Measurements from ENCODE around the gene IFNA7.
"Not testable (repeated sequence)": the region's sequence is repeated elsewhere in the genome, so short reads cannot be mapped to it uniquely, and the experiment has no call there.

The IFNA7 gene

DNA sequence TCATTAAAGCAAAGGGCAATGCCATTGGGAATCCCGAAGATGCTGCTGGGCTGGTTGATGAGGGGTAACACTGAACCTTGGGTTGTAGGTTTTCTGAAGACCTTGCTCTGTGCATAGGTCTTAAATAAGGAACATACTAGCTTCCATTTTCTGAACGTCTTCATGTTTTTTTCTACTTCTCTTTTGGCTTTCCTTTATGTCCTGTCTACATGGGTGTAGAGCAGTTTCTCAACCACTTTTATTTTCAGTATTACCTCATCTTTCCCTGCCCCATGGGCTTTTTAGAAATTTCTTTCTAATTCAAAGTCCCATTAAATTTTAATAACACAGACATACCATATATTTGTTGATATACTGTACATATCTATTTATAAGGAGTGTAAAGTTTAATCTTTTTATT is 37.9 kb upstream of the IFNA7 start, which contains the start of gene IFNA14:
Gene IFNA14, minus strand, starts transcription at position 95 of the 400 bp plus-strand sequence. Its CDS starts 70 bp downstream, at position 25.
- Histone ChIP-seq H3K4me2 (ENCODE audit: insufficient read depth, low read length, poor library complexity, severe bottlenecking) (no peak within 1 kb of the TSS), H3K18ac (ENCODE audit: low read length) (no peak within 1 kb of the TSS), H2AK5ac (ENCODE audit: low read depth, low read length) (no peak within 1 kb of the TSS), H2BK15ac (ENCODE audit: low read length) (no peak within 1 kb of the TSS), H2BK120ac (ENCODE audit: low read depth, low read length) (no peak within 1 kb of the TSS), H3K14ac (ENCODE audit: low read length) (no peak within 1 kb of the TSS), H3K27ac (replicated peaks; ENCODE audit: low read length) (no peak within 1 kb of the TSS), H4K91ac (ENCODE audit: low read depth, low read length, poor library complexity) (no peak within 1 kb of the TSS), H3K79me1 (ENCODE audit: low read depth, low read length) (no peaks in the 10 kb centered on the region), H3K4me1 (ENCODE audit: control insufficient read depth in 2 of 2, insufficient read depth in 1 of 2, low read depth in 1 of 2, low read length in 2 of 2) (no peaks in the 10 kb centered on the region), H2BK12ac (ENCODE audit: low read length) (no peak within 1 kb of the TSS), H3K4ac (ENCODE audit: low read length) (no peak within 1 kb of the TSS), H3K9ac (ENCODE audit: low read depth, low read length, poor library complexity) (no peak within 1 kb of the TSS), H4K8ac (ENCODE audit: low read depth, low read length) (no peak within 1 kb of the TSS), H3K23ac (ENCODE audit: low read depth, low read length, poor library complexity) (no peak within 1 kb of the TSS), H2BK5ac (ENCODE audit: low read length) (no peak within 1 kb of the TSS), H3K36me3 (replicated peaks in 1 of 2; ENCODE audit: control insufficient read depth in 2 of 2, insufficient read depth in 2 of 2, low read length in 2 of 2) (no peaks in the 10 kb centered on the region), H3K27me3 (ENCODE audit: control insufficient read depth in 3 of 3, insufficient read depth in 3 of 3, low read depth in 1 of 3, low read length in 3 of 3) (no peaks in the 10 kb centered on the region), H3K9me3 (replicated peaks in 1 of 2; ENCODE audit: control insufficient read depth in 2 of 2, insufficient read depth in 1 of 2, low read depth in 1 of 2, low read length in 2 of 2) (no peaks in the 10 kb centered on the region), H2AFZ (ENCODE audit: low read length) (no peak within 1 kb of the TSS), H3K4me3 (ENCODE audit: low read length in 2 of 2) (no peak within 1 kb of the TSS)
- WGBS, 2 donors (ENCODE audit: extremely low coverage in 2 of 2, insufficient read length in 2 of 2, insufficient replicate concordance in 1 of 2): no CpG with 5 or more reads among the region's 2 CpGs
- DNase-seq (ENCODE audit: low spot score): no peak

DNA sequence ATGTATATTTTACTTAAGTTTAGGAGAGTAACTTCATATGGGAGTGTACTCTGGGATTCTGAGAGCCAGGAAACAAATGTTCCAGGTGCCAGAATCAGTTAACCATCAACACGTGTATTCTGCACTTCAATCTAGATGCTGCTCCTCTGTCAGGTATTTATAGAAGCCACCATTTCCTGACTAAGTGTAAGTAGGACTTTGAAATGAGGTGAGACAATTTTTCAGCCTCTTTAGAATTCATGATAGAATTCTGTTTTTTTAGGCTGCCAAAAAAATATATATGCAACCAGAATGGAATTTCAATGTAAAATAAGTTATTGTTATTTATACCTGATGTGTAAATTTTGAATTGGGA is 34.3 kb upstream of the IFNA7 start:
- H3K14ac ChIP-seq (ENCODE audit: low read length); H3K9ac ChIP-seq (ENCODE audit: low read depth, low read length, poor library complexity); H3K4me3 ChIP-seq (ENCODE audit: low read length in 2 of 2); H3K9me3 ChIP-seq (replicated peaks in 1 of 2; ENCODE audit: control insufficient read depth in 2 of 2, insufficient read depth in 1 of 2, low read depth in 1 of 2, low read length in 2 of 2); H3K23ac ChIP-seq (ENCODE audit: low read depth, low read length, poor library complexity); H2AK5ac ChIP-seq (ENCODE audit: low read depth, low read length); H3K18ac ChIP-seq (ENCODE audit: low read length); H3K79me1 ChIP-seq (ENCODE audit: low read depth, low read length); H2AFZ ChIP-seq (ENCODE audit: low read length); H3K4me1 ChIP-seq (ENCODE audit: control insufficient read depth in 2 of 2, insufficient read depth in 1 of 2, low read depth in 1 of 2, low read length in 2 of 2); H2BK120ac ChIP-seq (ENCODE audit: low read depth, low read length); H3K4ac ChIP-seq (ENCODE audit: low read length); H3K27ac ChIP-seq (replicated peaks; ENCODE audit: low read length); H2BK15ac ChIP-seq (ENCODE audit: low read length); DNase-seq (ENCODE audit: low spot score); H2BK5ac ChIP-seq (ENCODE audit: low read length); H4K8ac ChIP-seq (ENCODE audit: low read depth, low read length); H3K4me2 ChIP-seq (ENCODE audit: insufficient read depth, low read length, poor library complexity, severe bottlenecking); H3K36me3 ChIP-seq (replicated peaks in 1 of 2; ENCODE audit: control insufficient read depth in 2 of 2, insufficient read depth in 2 of 2, low read length in 2 of 2); H2BK12ac ChIP-seq (ENCODE audit: low read length); H4K91ac ChIP-seq (ENCODE audit: low read depth, low read length, poor library complexity); H3K27me3 ChIP-seq (ENCODE audit: control insufficient read depth in 3 of 3, insufficient read depth in 3 of 3, low read depth in 1 of 3, low read length in 3 of 3): not testable (repeated sequence)
- WGBS, 2 donors (ENCODE audit: extremely low coverage in 2 of 2, insufficient read length in 2 of 2, insufficient replicate concordance in 1 of 2): no CpG with 5 or more reads among the region's 1 CpG

DNA sequence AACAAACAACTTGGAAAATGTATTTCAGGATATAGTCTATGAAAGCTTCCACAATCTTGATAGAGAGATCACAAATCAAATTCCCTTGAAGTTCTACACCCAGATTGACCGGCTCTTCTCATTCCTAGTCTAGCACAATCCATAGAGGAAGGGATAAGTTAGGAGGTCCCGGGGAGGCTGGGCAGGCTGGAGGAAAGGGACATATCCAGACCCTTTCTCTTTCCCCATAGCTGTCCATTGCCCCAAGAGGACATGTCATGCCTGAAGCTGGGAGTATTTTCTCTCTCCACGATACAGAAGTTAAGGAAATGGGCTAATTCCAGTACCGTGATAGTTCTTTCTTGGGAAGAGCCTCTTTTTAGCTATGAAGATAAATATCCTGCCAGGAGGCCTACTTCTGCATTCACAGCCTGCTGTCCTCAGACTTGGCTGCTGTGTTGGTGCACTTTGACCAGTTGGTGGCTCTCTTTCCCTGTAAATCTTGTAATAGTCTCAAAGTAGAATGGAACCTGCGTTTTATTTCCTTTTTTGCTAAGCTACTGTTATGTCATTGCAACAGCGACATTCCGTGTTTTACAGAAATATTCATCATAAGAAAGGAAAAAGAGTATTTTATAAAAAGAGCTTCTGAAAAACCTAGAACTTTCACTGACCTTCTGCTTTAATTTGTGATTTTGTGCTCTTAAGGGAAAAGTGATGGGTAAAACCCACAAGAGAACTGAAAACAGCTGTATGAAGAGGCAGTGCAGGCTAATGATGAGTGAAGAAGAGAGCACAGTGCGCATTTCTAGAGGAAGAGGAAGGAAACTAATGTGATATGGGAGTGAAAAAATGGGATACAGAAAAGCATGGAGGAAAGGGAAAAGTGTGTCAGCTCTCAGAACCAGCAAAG is 33.7 kb upstream of the IFNA7 start:
- H3K4ac ChIP-seq (ENCODE audit: low read length); H3K9ac ChIP-seq (ENCODE audit: low read depth, low read length, poor library complexity); H3K79me1 ChIP-seq (ENCODE audit: low read depth, low read length); H3K27me3 ChIP-seq (ENCODE audit: control insufficient read depth in 3 of 3, insufficient read depth in 3 of 3, low read depth in 1 of 3, low read length in 3 of 3); H3K18ac ChIP-seq (ENCODE audit: low read length); H2BK12ac ChIP-seq (ENCODE audit: low read length); H2BK120ac ChIP-seq (ENCODE audit: low read depth, low read length); H3K4me1 ChIP-seq (ENCODE audit: control insufficient read depth in 2 of 2, insufficient read depth in 1 of 2, low read depth in 1 of 2, low read length in 2 of 2); H3K27ac ChIP-seq (replicated peaks; ENCODE audit: low read length); H2BK5ac ChIP-seq (ENCODE audit: low read length); H3K4me3 ChIP-seq (ENCODE audit: low read length in 2 of 2); H3K23ac ChIP-seq (ENCODE audit: low read depth, low read length, poor library complexity); H2BK15ac ChIP-seq (ENCODE audit: low read length); H4K91ac ChIP-seq (ENCODE audit: low read depth, low read length, poor library complexity); H3K36me3 ChIP-seq (replicated peaks in 1 of 2; ENCODE audit: control insufficient read depth in 2 of 2, insufficient read depth in 2 of 2, low read length in 2 of 2); H2AK5ac ChIP-seq (ENCODE audit: low read depth, low read length); H3K14ac ChIP-seq (ENCODE audit: low read length); H2AFZ ChIP-seq (ENCODE audit: low read length); H3K9me3 ChIP-seq (replicated peaks in 1 of 2; ENCODE audit: control insufficient read depth in 2 of 2, insufficient read depth in 1 of 2, low read depth in 1 of 2, low read length in 2 of 2); H3K4me2 ChIP-seq (ENCODE audit: insufficient read depth, low read length, poor library complexity, severe bottlenecking); H4K8ac ChIP-seq (ENCODE audit: low read depth, low read length): not testable (repeated sequence)
- WGBS, 2 donors (ENCODE audit: extremely low coverage in 2 of 2, insufficient read length in 2 of 2, insufficient replicate concordance in 1 of 2): no CpG with 5 or more reads among the region's 8 CpGs
- DNase-seq (ENCODE audit: low spot score): peak; percentile 20

DNA sequence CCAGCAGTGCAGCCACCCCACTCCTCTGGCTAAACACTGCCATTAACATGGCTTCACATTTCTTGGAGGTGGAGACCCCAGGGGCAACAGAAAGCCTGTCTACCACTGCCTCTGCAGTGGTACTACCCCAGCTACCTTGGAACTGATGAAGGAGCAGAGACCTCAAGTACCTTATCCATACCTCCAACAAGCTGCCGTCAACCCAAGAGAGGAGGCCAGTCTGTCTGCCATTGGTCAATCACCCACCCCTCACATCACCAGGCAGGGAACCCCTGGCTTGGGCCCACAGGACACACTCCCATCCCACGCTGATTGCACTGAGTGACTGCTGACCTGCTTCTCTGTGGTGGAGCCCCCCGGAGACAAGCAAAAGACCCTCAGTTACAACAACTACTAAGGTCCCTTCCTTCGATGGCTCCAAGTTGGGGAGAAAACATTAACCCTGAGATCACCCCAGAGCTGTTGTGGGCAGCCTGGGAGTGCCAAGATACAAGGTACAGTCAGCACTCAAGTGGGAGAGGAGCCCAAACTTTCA is 32.2 kb upstream of the IFNA7 start:
- Histone ChIP-seq H3K9ac (ENCODE audit: low read depth, low read length, poor library complexity) (no peak overlapping the region), H2AFZ (ENCODE audit: low read length) (no peak overlapping the region)
- WGBS, 2 donors (ENCODE audit: extremely low coverage in 2 of 2, insufficient read length in 2 of 2, insufficient replicate concordance in 1 of 2): no CpG with 5 or more reads among the region's 4 CpGs

More for the DNA sequence above, 32.2 kb upstream of the IFNA7 start:
- Histone ChIP-seq H2BK5ac (ENCODE audit: low read length) (no peak overlapping the region), H4K8ac (ENCODE audit: low read depth, low read length) (no peak overlapping the region), H2AK5ac (ENCODE audit: low read depth, low read length) (no peak overlapping the region), H3K23ac (ENCODE audit: low read depth, low read length, poor library complexity) (no peak overlapping the region), H2BK120ac (ENCODE audit: low read depth, low read length) (no peak overlapping the region), H3K4me2 (ENCODE audit: insufficient read depth, low read length, poor library complexity, severe bottlenecking) (no peak overlapping the region), H3K36me3 (replicated peaks in 1 of 2; ENCODE audit: control insufficient read depth in 2 of 2, insufficient read depth in 2 of 2, low read length in 2 of 2) (no peaks in the 10 kb centered on the region), H4K91ac (ENCODE audit: low read depth, low read length, poor library complexity) (no peak overlapping the region), H3K4me3 (ENCODE audit: low read length in 2 of 2) (peak overlapping the region in 1 of 2 donors; percentile 46), H3K4ac (ENCODE audit: low read length) (no peak overlapping the region), H3K79me1 (ENCODE audit: low read depth, low read length) (no peaks in the 10 kb centered on the region), H3K27me3 (ENCODE audit: control insufficient read depth in 3 of 3, insufficient read depth in 3 of 3, low read depth in 1 of 3, low read length in 3 of 3) (no peaks in the 10 kb centered on the region), H3K9me3 (replicated peaks in 1 of 2; ENCODE audit: control insufficient read depth in 2 of 2, insufficient read depth in 1 of 2, low read depth in 1 of 2, low read length in 2 of 2) (no peaks in the 10 kb centered on the region), H3K27ac (replicated peaks; ENCODE audit: low read length) (no peak overlapping the region), H3K14ac (ENCODE audit: low read length) (no peak overlapping the region), H2BK12ac (ENCODE audit: low read length) (no peak overlapping the region), H3K4me1 (ENCODE audit: control insufficient read depth in 2 of 2, insufficient read depth in 1 of 2, low read depth in 1 of 2, low read length in 2 of 2) (no peaks in the 10 kb centered on the region), H3K18ac (ENCODE audit: low read length) (peak overlapping the region; percentile 57), H2BK15ac (ENCODE audit: low read length) (no peak overlapping the region)
- no peak for DNase-seq (ENCODE audit: low spot score)

Data from neuronal stem cell (in vitro differentiated cells).